Measurements from ENCODE around the gene ALDH1A3.

Gene ALDH1A3

DNA sequence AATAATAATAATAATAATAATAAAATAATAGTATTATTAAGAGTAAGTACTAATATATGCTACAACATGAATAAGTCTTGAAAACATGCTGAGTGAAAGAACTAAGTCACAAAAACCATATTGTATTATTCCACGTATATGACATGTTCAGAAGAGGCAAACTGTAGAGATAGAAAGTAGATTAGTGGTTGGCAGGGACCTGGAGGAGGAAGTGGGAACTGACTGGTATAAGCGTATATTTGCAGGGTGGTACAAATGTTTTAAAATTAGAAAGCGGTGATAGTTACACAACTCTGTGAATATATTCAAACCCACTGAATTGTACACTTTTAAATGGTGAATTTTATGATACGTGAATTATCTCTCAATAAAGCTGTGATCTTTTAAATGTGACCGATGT is 72.3 kb downstream of the ALDH1A3 start:
- no peak for DNase-seq (ENCODE audit: low read depth in 2 of 2)

DNA sequence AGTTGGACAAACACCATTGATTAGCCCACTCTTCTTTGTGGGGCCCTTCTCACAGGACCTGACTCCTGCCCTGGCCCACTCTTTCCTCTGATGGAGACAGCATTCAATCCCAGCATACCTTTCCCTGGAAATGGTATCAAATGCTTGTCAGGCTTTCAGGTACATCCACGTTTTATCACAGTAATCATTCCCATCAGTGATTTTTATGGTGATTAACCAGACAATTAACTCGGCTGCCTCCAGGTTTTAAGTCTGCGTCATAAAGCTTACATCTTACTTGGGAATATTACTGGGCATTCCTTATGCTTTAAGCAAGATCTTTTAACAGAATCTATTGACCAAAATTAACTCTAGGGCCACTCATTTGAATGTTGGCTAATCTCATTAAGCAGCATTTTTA is 72.9 kb downstream of the ALDH1A3 start:
- DNase-seq (ENCODE audit: low read depth in 2 of 2): no peak

DNA sequence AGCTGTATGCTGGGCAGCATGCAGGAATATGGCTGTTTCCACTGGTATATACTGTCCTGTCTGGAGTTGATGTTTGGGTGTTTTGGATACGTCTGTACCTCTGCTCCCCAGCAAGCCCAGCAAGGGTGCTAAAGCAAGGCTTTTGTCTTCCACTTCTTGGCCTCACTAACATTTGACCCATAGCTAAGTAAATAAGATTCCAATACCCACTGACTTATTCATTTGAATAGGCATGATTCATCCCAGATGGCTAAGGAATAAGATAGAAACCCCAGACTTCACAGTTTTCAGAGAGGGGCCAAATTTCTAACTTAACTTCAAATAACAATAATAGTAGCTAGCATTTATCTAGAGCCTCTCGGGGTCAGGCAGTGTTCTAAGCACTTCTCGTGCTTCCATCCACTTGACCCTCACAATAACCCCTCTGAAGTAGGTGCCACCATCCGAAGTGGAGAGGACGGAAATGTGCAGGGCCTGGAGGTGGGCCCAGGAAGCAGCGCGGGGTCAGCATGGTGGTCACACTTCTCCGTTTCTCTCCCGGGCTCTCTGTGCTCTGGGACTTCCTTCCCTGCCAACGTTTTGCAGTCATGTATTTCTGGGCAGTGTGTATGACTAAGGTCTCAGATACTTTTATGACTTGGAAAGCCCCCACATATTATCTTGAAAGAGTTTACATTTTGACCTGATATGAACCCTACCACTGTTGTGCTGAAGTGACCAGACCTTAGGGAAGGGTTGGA is 78.9 kb downstream of the ALDH1A3 start:
- no peak for DNase-seq (ENCODE audit: low read depth in 2 of 2)

DNA sequence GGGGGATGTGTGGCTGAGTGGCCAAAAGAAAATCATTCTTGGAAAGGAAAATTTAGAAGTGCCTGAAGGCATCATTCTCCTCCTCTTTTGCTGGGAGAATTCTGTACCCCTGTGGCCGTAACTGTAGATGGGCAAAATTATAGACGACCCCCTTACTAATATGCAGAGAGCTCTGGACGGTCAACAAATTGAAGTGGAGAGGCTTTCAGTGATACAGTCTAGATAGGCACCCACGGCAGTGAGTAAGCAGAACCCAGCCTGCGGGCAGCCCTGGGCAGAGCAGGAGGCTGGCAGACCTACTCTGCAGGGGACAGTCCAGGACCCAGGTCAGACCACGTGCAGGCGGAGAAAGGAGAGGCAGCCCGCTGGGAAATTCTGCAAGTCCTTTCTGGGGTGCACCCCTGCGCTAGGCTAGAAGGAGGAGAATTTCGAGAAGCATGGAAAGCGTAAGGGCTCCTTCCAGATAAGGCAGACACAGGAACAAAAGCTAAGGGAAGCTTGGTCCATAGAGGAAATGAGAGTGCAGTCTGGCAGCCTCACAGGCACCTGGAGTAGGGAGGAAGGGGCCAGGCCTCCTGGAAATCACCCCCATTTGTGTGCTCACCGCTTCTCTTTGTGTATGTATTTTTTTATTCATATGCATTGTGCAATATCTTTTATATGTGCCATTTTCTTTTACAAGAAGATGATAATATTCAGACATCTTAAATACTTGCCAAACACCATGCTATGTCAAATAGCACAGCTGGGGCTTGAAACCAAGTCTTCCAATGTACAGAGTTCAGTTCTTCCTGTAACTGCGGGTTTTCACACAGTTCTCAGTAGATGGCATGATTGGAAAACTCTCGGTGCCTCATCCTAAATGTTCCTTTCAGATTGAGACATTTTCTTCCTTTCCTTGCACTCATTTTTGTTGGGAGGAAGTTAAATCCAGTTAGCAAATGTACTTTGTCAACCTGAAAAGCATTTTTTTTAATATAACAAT is 79.7 kb downstream of the ALDH1A3 start:
- DNase-seq (ENCODE audit: low read depth in 2 of 2): no peak

Measured in stimulated activated CD8-positive, alpha-beta memory T cell treated with anti-CD3 and anti-CD28 coated beads, Interleukin-2, amount 100 ng/mL, for 48 hours (primary cell).